ENCODE data around the gene COL1A2.

COL1A2 gene

GRCh38 chr7:94453898-94454297, 59.2 kb downstream of the COL1A2 start:
- H3K9me3 ChIP-seq (ENCODE audit: severe bottlenecking), result no peaks in the 10 kb centered on the region
- H3K36me3 ChIP-seq (ENCODE audit: low read depth), result no peaks in the 10 kb centered on the region
- H3K27me3 ChIP-seq (ENCODE audit: insufficient read depth, poor library complexity, severe bottlenecking), result no peaks in the 10 kb centered on the region
- H3K4me1 ChIP-seq (ENCODE audit: insufficient read depth, poor library complexity, severe bottlenecking), result no peaks in the 10 kb centered on the region
- H3K27ac ChIP-seq (ENCODE audit: poor library complexity, severe bottlenecking), result no peak overlapping the region
- ATAC-seq (ENCODE audit: low read depth) (no peak), DNase-seq (ENCODE audit: low spot score) (no peak)
- H3K4me3 ChIP-seq (ENCODE audit: severe bottlenecking), result no peak overlapping the region
- no peak for TF ChIP-seq CTCF (IDR thresholded peaks at IDR 0.05; ENCODE audit: poor library complexity, severe bottlenecking)

- no peak overlapping the region for H3K4me3 ChIP-seq (ENCODE audit: severe bottlenecking)
- no peak for ATAC-seq (ENCODE audit: low read depth)
- H3K36me3 ChIP-seq (ENCODE audit: low read depth), result no peaks in the 10 kb centered on the region
- no peaks in the 10 kb centered on the region for H3K9me3 ChIP-seq (ENCODE audit: severe bottlenecking)
- no peaks in the 10 kb centered on the region for H3K4me1 ChIP-seq (ENCODE audit: insufficient read depth, poor library complexity, severe bottlenecking)
- DNase-seq (ENCODE audit: low spot score), result no peak
- H3K27me3 ChIP-seq (ENCODE audit: insufficient read depth, poor library complexity, severe bottlenecking), result no peaks in the 10 kb centered on the region
- no peak for TF ChIP-seq CTCF (IDR thresholded peaks at IDR 0.05; ENCODE audit: poor library complexity, severe bottlenecking)
- H3K27ac ChIP-seq (ENCODE audit: poor library complexity, severe bottlenecking), result no peak overlapping the region
These were observed 63.3 kb downstream of the COL1A2 start for GRCh38 chr7:94458041-94458440.

- TF ChIP-seq CTCF (IDR thresholded peaks at IDR 0.05; ENCODE audit: poor library complexity, severe bottlenecking), result no peak
- Histone ChIP-seq H3K4me1 (ENCODE audit: insufficient read depth, poor library complexity, severe bottlenecking) (no peaks in the 10 kb centered on the region), H3K9me3 (ENCODE audit: severe bottlenecking) (peaks cover 2% of the 10 kb centered on the region), H3K36me3 (ENCODE audit: low read depth) (no peaks in the 10 kb centered on the region), H3K27ac (ENCODE audit: poor library complexity, severe bottlenecking) (no peak overlapping the region), H3K27me3 (ENCODE audit: insufficient read depth, poor library complexity, severe bottlenecking) (no peaks in the 10 kb centered on the region), H3K4me3 (ENCODE audit: severe bottlenecking) (no peak overlapping the region)
- no peak for DNase-seq (ENCODE audit: low spot score)
- ATAC-seq (ENCODE audit: low read depth), result no peak
These were observed 71.8 kb downstream of the COL1A2 start for GRCh38 chr7:94466516-94466915.

- Histone ChIP-seq H3K27me3 (ENCODE audit: insufficient read depth, poor library complexity, severe bottlenecking) (peaks cover 2% of the 10 kb centered on the region), H3K36me3 (ENCODE audit: low read depth) (no peaks in the 10 kb centered on the region), H3K9me3 (ENCODE audit: severe bottlenecking) (peaks cover 5% of the 10 kb centered on the region), H3K27ac (ENCODE audit: poor library complexity, severe bottlenecking) (no peak overlapping the region), H3K4me3 (ENCODE audit: severe bottlenecking) (no peak overlapping the region), H3K4me1 (ENCODE audit: insufficient read depth, poor library complexity, severe bottlenecking) (no peaks in the 10 kb centered on the region)
- TF ChIP-seq CTCF (IDR thresholded peaks at IDR 0.05; ENCODE audit: poor library complexity, severe bottlenecking), result no peak
- ATAC-seq (ENCODE audit: low read depth), result no peak
- DNase-seq (ENCODE audit: low spot score), result no peak
These were observed 76.9 kb downstream of the COL1A2 start for GRCh38 chr7:94471604-94472003.

GRCh38 chr7:94472608-94473007, 77.9 kb downstream of the COL1A2 start:
- peaks cover 9% of the 10 kb centered on the region for H3K27me3 ChIP-seq (ENCODE audit: insufficient read depth, poor library complexity, severe bottlenecking)
- H3K4me3 ChIP-seq (ENCODE audit: severe bottlenecking), result no peak overlapping the region
- no peak for TF ChIP-seq CTCF (IDR thresholded peaks at IDR 0.05; ENCODE audit: poor library complexity, severe bottlenecking)
- no peak overlapping the region for H3K27ac ChIP-seq (ENCODE audit: poor library complexity, severe bottlenecking)
- H3K9me3 ChIP-seq (ENCODE audit: severe bottlenecking), result peaks cover 5% of the 10 kb centered on the region
- DNase-seq (ENCODE audit: low spot score), result no peak
- H3K36me3 ChIP-seq (ENCODE audit: low read depth), result no peaks in the 10 kb centered on the region
- ATAC-seq (ENCODE audit: low read depth), result no peak
- no peaks in the 10 kb centered on the region for H3K4me1 ChIP-seq (ENCODE audit: insufficient read depth, poor library complexity, severe bottlenecking)
